GM23338 (cell line): ENCODE measurements around the gene ZNF106. TPM values are rescaled to one million over a fixed set of nuclear protein-coding genes. Genes with fewer than 3 reads are reported as not detected.

Source experiments
- ATAC-seq: fragments of 200-7000 bp; cut with Tn5 transposase; 3 replicates; pipeline ENCODE4 v1.9.1; 2020
- DNase-seq: peaks from one replicate; pipeline ENCODE4 v3.0.0-alpha.2; 2015; ENCODE audit warnings: low spot score
- H2AFZ ChIP-seq: fragments of 200-600 bp; sonication (generic); 2 replicates; pipeline ENCODE4 v1.8.0; 2016; ENCODE audit warnings: antibody characterized with exemption, mild to moderate bottlenecking, moderate library complexity
- H3F3A ChIP-seq: fragments of 200-600 bp; sonication (generic); replicated peaks from 2 replicates; pipeline ENCODE4 v1.8.0; 2017; ENCODE audit warnings: antibody characterized with exemption, mixed run types, low read depth
- H3K27ac ChIP-seq: fragments of 200-600 bp; sonication (generic); 2 replicates; pipeline ENCODE4 v1.6.1; 2016; ENCODE audit warnings: low read depth
- H3K27me3 ChIP-seq: fragments of 200-600 bp; sonication (generic); 2 replicates; pipeline ENCODE4 v1.8.0; 2016; ENCODE audit warnings: mild to moderate bottlenecking, mixed run types, moderate library complexity; ENCODE audit not compliant: insufficient read depth
- H3K36me3 ChIP-seq: fragments of 200-600 bp; sonication (generic); 2 replicates; pipeline ENCODE4 v1.8.0; 2016; ENCODE audit warnings: mild to moderate bottlenecking; ENCODE audit not compliant: insufficient read depth
- H3K4me1 ChIP-seq: fragments of 200-600 bp; sonication (generic); 2 replicates; pipeline ENCODE4 v1.8.0; 2016; ENCODE audit warnings: mild to moderate bottlenecking, moderate library complexity; ENCODE audit not compliant: insufficient read depth
- H3K4me2 ChIP-seq: fragments of 200-600 bp; sonication (generic); 2 replicates; pipeline ENCODE4 v1.7.1; 2017; ENCODE audit warnings: mixed run types
- H3K4me3 ChIP-seq: fragments of 200-600 bp; sonication (generic); 2 replicates; pipeline ENCODE4 v1.6.1; 2016; ENCODE audit warnings: mixed run types
- H3K79me2 ChIP-seq: fragments of 200-600 bp; sonication (generic); replicated peaks from 2 replicates; pipeline ENCODE4 v1.8.0; 2017; ENCODE audit warnings: mild to moderate bottlenecking; ENCODE audit not compliant: insufficient read depth
- H3K9me2 ChIP-seq: fragments of 200-600 bp; sonication (generic); 2 replicates; pipeline ENCODE4 v1.8.0; 2017; ENCODE audit not compliant: insufficient read depth
- H4K20me1 ChIP-seq: fragments of 200-600 bp; sonication (generic); replicated peaks from 2 replicates; pipeline ENCODE4 v1.8.0; 2017; ENCODE audit warnings: mild to moderate bottlenecking; ENCODE audit not compliant: insufficient read depth
- H3K27ac Mint-ChIP-seq: 2 replicates; pipeline ENCODE4 v1.8.0; 2020; ENCODE audit warnings: inconsistent platforms, mild to moderate bottlenecking, moderate library complexity, mixed read lengths
- H3K27me3 Mint-ChIP-seq: 3 replicates; pipeline ENCODE4 v1.8.0; 2022; ENCODE audit warnings: low read depth, mild to moderate bottlenecking, moderate library complexity, mixed read lengths, inconsistent platforms; ENCODE audit not compliant: insufficient read depth, poor library complexity
- H3K36me3 Mint-ChIP-seq: 3 replicates; pipeline ENCODE4 v1.8.0; 2021; ENCODE audit warnings: low read depth, mild to moderate bottlenecking, inconsistent platforms, moderate library complexity, mixed read lengths
- H3K4me1 Mint-ChIP-seq: 3 replicates; pipeline ENCODE4 v1.8.0; 2020; ENCODE audit warnings: mild to moderate bottlenecking, inconsistent platforms, mixed read lengths
- H3K4me3 Mint-ChIP-seq: 3 replicates; pipeline ENCODE4 v1.8.0; 2021; ENCODE audit warnings: moderate library complexity, mild to moderate bottlenecking, inconsistent platforms, mixed read lengths
- H3K9me3 Mint-ChIP-seq: 3 replicates; pipeline ENCODE4 v1.8.0; 2020; ENCODE audit warnings: moderate library complexity, mild to moderate bottlenecking, inconsistent platforms, mixed read lengths
- CREB1 ChIP-seq: fragments of 250-450 bp; sonication (Bioruptor Pico); IDR thresholded peaks from 2 replicates; pipeline ENCODE4 v1.5.0; 2020; ENCODE audit warnings: low read depth, mild to moderate bottlenecking, moderate library complexity
- CTCF ChIP-seq, 2 experiments: fragments of 200-600 bp in 1 of 2; sonication (generic) in 1 of 2; conservative IDR thresholded peaks; 2 replicates each; pipeline versions ENCODE4 v1.5.1 to v1.6.1; 2016 to 2017; ENCODE audit warnings: antibody characterized with exemption in 2 of 2, low read depth in 2 of 2, mild to moderate bottlenecking in 2 of 2, moderate library complexity in 1 of 2
- ETS1 ChIP-seq: IDR thresholded peaks from 2 replicates; pipeline ENCODE4 v1.6.1; 2016; ENCODE audit warnings: antibody characterized with exemption
- EZH2phosphoT487 ChIP-seq: fragments of 200-600 bp; sonication (generic); IDR thresholded peaks from one replicate; pipeline ENCODE4 v1.8.1; 2018; ENCODE audit warnings: antibody characterized with exemption; ENCODE audit not compliant: unreplicated experiment
- JUNB ChIP-seq: IDR thresholded peaks from one replicate; pipeline ENCODE4 v1.6.1; 2016; ENCODE audit warnings: antibody characterized with exemption; ENCODE audit not compliant: unreplicated experiment
- REST ChIP-seq: IDR thresholded peaks from one replicate; pipeline ENCODE4 v1.6.1; 2018; ENCODE audit warnings: antibody characterized with exemption; ENCODE audit not compliant: unreplicated experiment
- ZNF331 ChIP-seq: fragments of 250-450 bp; sonication (Bioruptor Pico); IDR thresholded peaks from 2 replicates; pipeline ENCODE4 v1.5.0; 2020; ENCODE audit warnings: low read depth, mild to moderate bottlenecking, moderate library complexity
- ZNF462 ChIP-seq: fragments of 250-450 bp; sonication (Bioruptor Pico); IDR thresholded peaks from 2 replicates; pipeline ENCODE4 v1.5.0; 2020; ENCODE audit warnings: mild to moderate bottlenecking, moderate library complexity
- polyA plus RNA-seq: library from polyadenylated mRNA; unstranded; fragments of >200 nt; fragmentation: Nextera tagmentation; extraction: Ambion mirVana; gene quantifications from 2 replicates; pipeline ENCODE4 v1.2.1, GENCODE V29; 2016
- total RNA-seq: library from RNA; depleted of rRNA; stranded (reverse); fragments of >200 nt; shearing (Covaris generic); gene quantifications from 2 replicates; pipeline ENCODE4 v1.2.3, GENCODE V29; 2014

Gene ZNF106
- total and polyA plus RNA-seq, 2 experiments from 2014 or later, result 48.0 to 53.7 TPM

GRCh38 chr15:42427429-42428223 lies 63.3 kb downstream of the ZNF106 start:
- H3K9me2 ChIP-seq, result no peaks in the 10 kb centered on the region
- no peak for DNase-seq
- H3K36me3 Mint-ChIP-seq, result peaks cover 51% of the 10 kb centered on the region
- H4K20me1 ChIP-seq, result no peaks in the 10 kb centered on the region
- no peak overlapping the region for H3K4me2 ChIP-seq
- H3K4me3 Mint-ChIP-seq, result no peak overlapping the region
- H3K36me3 ChIP-seq, result peaks cover 18% of the 10 kb centered on the region
- H3K27me3 ChIP-seq, result no peaks in the 10 kb centered on the region
- H3K27me3 Mint-ChIP-seq, result peaks cover 3% of the 10 kb centered on the region
- H3K4me1 Mint-ChIP-seq, result no peaks in the 10 kb centered on the region
- H3K79me2 ChIP-seq, result no peaks in the 10 kb centered on the region
- no peaks in the 10 kb centered on the region for H3K4me1 ChIP-seq
- H3K27ac ChIP-seq, result no peak overlapping the region
- no peak overlapping the region for H3K27ac Mint-ChIP-seq
- no peak for TF ChIP-seq CREB1 (CRISPR knock-in tag)
- H3K4me3 ChIP-seq, result no peak overlapping the region
- no peaks in the 10 kb centered on the region for H3K9me3 Mint-ChIP-seq
- H3F3A ChIP-seq, result no peaks in the 10 kb centered on the region
- no peak overlapping the region for H2AFZ ChIP-seq
- ATAC-seq, result no peak

- no peak overlapping the region for H3K4me3 ChIP-seq
- peaks cover 3% of the 10 kb centered on the region for H3K27me3 Mint-ChIP-seq
- ATAC-seq, result no peak
- H3K27ac Mint-ChIP-seq, result no peak overlapping the region
- no peak overlapping the region for H3K27ac ChIP-seq
- H3K36me3 ChIP-seq, result peaks cover 22% of the 10 kb centered on the region
- no peaks in the 10 kb centered on the region for H3K4me1 Mint-ChIP-seq
- H3K27me3 ChIP-seq, result no peaks in the 10 kb centered on the region
- H3K4me3 Mint-ChIP-seq, result no peak overlapping the region
- no peaks in the 10 kb centered on the region for H3F3A ChIP-seq
- no peaks in the 10 kb centered on the region for H3K9me3 Mint-ChIP-seq
- H4K20me1 ChIP-seq, result no peaks in the 10 kb centered on the region
- no peaks in the 10 kb centered on the region for H3K9me2 ChIP-seq
- no peaks in the 10 kb centered on the region for H3K4me1 ChIP-seq
- H3K79me2 ChIP-seq, result no peaks in the 10 kb centered on the region
- H3K36me3 Mint-ChIP-seq, result peaks cover 51% of the 10 kb centered on the region
- no peak for DNase-seq
- H2AFZ ChIP-seq, result no peak overlapping the region
- H3K4me2 ChIP-seq, result no peak overlapping the region
- no peak for TF ChIP-seq ETS1
- TF ChIP-seq REST, result no peak
- TF ChIP-seq JUNB, result no peak
- no peak for TF ChIP-seq ZNF462 (CRISPR knock-in tag)
- no peak for TF ChIP-seq EZH2phosphoT487
- TF ChIP-seq ZNF331 (CRISPR knock-in tag), result no peak
- TF ChIP-seq CTCF (conservative IDR thresholded peaks at IDR 0.05; ENCODE audit: low read depth in 2 of 2), result no peak
Measured at GRCh38 chr15:42421376-42421775, 69.6 kb downstream of the ZNF106 start.
